Astrocyte (in vitro differentiated cells and primary cell): ENCODE measurements around the gene SH3GLB2.

Experiments
- EZH2 ChIP-seq: IDR thresholded peaks from 2 replicates; pipeline ENCODE4 v1.6.1; 2012; ENCODE audit warnings: mild to moderate bottlenecking, low read length, inconsistent platforms; ENCODE audit not compliant: insufficient read depth
- TF ChIP-seq, protein P1 (sequence below): IDR thresholded peaks from 2 replicates; pipeline ENCODE4 v1.5.1; 2011; ENCODE audit warnings: low read depth, mild to moderate bottlenecking, inconsistent platforms, low read length, moderate library complexity; ENCODE audit not compliant: insufficient read depth

DNA sequence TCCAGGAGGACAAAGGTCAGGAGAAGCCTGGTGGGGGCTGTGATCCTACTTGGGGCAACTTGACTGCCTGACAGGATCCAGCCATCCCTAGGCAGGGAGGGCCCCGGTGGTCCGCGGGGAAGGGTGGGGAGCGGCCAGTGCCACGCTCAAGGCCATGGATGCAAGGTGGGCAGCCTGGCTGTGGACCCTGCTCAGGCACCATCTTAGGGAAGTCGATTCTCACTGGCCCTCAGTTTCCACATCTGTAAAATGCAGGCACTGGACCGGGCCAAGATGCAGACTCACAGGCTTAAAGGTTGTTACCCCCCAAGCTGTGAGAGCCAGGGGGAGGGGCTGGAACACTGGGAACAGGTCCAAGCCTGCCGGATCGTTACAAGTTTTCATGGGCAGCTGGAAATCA is 44.0 kb upstream of the SH3GLB2 start:
- no peak for TF ChIP-seq EZH2
- TF ChIP-seq, protein P1, sequence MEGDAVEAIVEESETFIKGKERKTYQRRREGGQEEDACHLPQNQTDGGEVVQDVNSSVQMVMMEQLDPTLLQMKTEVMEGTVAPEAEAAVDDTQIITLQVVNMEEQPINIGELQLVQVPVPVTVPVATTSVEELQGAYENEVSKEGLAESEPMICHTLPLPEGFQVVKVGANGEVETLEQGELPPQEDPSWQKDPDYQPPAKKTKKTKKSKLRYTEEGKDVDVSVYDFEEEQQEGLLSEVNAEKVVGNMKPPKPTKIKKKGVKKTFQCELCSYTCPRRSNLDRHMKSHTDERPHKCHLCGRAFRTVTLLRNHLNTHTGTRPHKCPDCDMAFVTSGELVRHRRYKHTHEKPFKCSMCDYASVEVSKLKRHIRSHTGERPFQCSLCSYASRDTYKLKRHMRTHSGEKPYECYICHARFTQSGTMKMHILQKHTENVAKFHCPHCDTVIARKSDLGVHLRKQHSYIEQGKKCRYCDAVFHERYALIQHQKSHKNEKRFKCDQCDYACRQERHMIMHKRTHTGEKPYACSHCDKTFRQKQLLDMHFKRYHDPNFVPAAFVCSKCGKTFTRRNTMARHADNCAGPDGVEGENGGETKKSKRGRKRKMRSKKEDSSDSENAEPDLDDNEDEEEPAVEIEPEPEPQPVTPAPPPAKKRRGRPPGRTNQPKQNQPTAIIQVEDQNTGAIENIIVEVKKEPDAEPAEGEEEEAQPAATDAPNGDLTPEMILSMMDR = no peak
